OCI-LY1 (cell line): Measurements from ENCODE around the gene CROCC.
"Not testable (repeated sequence)": the region's sequence is repeated elsewhere in the genome, so short reads cannot be mapped to it uniquely, and the experiment has no call there.

Experiments
- EZH2 ChIP-seq: fragments of 200-600 bp; sonication (generic), shearing (Covaris generic); IDR thresholded peaks from 2 replicates; pipeline ENCODE4 v1.8.0; 2017; ENCODE audit warnings: borderline replicate concordance, mixed run types, mild to moderate bottlenecking, antibody characterized with exemption, low read length, moderate library complexity, mixed read lengths
- TF ChIP-seq, protein P1 (sequence below): fragments of 200-600 bp; sonication (generic), shearing (Covaris generic); IDR thresholded peaks from 2 replicates; pipeline ENCODE4 v1.5.1; 2017; ENCODE audit warnings: mild to moderate bottlenecking, antibody characterized with exemption, low read length, moderate library complexity, mixed read lengths

DNA sequence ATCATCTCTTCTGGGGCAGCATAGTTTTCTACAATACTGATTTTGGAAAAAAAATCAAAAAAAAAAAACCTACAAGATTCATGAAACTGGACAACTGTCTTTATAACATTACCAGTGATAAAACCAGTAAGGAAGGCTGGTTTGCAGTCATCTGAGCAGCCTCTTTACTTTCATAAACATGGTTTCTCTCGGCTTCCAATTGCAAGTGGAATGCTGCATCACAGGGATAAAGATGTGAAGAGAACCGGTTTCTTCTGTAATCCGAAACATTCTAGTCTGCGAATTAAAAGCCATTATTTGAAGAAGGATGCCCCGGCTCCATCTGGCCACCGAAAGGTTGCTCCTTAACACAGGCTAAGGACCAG, 26.5 kb upstream of the CROCC start:
- TF ChIP-seq, protein P1, sequence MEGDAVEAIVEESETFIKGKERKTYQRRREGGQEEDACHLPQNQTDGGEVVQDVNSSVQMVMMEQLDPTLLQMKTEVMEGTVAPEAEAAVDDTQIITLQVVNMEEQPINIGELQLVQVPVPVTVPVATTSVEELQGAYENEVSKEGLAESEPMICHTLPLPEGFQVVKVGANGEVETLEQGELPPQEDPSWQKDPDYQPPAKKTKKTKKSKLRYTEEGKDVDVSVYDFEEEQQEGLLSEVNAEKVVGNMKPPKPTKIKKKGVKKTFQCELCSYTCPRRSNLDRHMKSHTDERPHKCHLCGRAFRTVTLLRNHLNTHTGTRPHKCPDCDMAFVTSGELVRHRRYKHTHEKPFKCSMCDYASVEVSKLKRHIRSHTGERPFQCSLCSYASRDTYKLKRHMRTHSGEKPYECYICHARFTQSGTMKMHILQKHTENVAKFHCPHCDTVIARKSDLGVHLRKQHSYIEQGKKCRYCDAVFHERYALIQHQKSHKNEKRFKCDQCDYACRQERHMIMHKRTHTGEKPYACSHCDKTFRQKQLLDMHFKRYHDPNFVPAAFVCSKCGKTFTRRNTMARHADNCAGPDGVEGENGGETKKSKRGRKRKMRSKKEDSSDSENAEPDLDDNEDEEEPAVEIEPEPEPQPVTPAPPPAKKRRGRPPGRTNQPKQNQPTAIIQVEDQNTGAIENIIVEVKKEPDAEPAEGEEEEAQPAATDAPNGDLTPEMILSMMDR, result not testable (repeated sequence)
- TF ChIP-seq EZH2, result not testable (repeated sequence)
